Suprapubic skin (tissue), 4 donors: ENCODE data around the gene SPINK4.

Experiments
- EP300 ChIP-seq: sonication (generic); formaldehyde crosslinking; IDR thresholded peaks from one replicate; pipeline ENCODE4 v1.6.1; 2017; ENCODE audit warnings: antibody characterized with exemption
- POLR2A ChIP-seq, 2 donors: fragments of 450-650 bp; IDR thresholded peaks; one replicate each; pipeline ENCODE4 v1.6.1; 2017; ENCODE audit warnings: antibody characterized with exemption in 2 of 2, mild to moderate bottlenecking in 2 of 2, moderate library complexity in 2 of 2
- POLR2AphosphoS5 ChIP-seq, 3 donors: sonication (generic); formaldehyde crosslinking; IDR thresholded peaks; one replicate each; pipeline ENCODE4 v1.6.1; 2017; ENCODE audit warnings: antibody characterized with exemption in 3 of 3
- TF ChIP-seq, protein P1 (sequence below), 2 donors: fragments of 200-600 bp in 1 of 2; fragments of 450-650 bp in 1 of 2; sonication (generic) in 1 of 2; IDR thresholded peaks; one replicate each; pipeline ENCODE4 v1.5.1; 2016 to 2019; ENCODE audit warnings: antibody characterized with exemption in 2 of 2, mild to moderate bottlenecking in 1 of 2, moderate library complexity in 1 of 2

DNA sequence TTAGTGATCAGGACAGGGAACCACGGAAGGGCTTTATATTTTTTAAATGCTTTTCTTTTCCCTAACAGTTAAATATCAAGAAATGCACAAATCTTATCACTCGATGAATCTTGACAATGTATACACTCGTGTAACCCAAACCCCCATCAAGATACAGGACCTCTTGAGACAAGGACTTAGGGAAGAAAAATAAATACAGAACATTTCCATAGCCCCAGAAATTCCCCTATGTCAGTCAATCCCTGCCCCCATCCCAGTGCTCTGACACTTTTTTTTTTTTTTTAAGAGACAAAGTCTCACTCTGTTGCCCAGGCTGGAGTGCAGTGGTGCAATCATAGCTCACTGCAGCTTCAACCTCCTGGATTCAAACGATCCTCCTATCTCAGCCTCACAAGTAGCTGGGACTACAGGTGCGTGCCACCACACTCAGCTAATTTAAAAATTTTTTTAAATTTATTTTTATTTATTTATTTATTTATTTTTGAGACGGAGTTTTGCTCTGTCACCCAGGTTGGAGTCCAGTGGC, 2.7 kb downstream of the SPINK4 start:
- TF ChIP-seq, protein P1, sequence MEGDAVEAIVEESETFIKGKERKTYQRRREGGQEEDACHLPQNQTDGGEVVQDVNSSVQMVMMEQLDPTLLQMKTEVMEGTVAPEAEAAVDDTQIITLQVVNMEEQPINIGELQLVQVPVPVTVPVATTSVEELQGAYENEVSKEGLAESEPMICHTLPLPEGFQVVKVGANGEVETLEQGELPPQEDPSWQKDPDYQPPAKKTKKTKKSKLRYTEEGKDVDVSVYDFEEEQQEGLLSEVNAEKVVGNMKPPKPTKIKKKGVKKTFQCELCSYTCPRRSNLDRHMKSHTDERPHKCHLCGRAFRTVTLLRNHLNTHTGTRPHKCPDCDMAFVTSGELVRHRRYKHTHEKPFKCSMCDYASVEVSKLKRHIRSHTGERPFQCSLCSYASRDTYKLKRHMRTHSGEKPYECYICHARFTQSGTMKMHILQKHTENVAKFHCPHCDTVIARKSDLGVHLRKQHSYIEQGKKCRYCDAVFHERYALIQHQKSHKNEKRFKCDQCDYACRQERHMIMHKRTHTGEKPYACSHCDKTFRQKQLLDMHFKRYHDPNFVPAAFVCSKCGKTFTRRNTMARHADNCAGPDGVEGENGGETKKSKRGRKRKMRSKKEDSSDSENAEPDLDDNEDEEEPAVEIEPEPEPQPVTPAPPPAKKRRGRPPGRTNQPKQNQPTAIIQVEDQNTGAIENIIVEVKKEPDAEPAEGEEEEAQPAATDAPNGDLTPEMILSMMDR (IDR thresholded peaks at IDR 0.05), result no peak
- TF ChIP-seq POLR2A (IDR thresholded peaks at IDR 0.05) (no peak), EP300 (no peak), POLR2AphosphoS5 (IDR thresholded peaks at IDR 0.05) (no peak)
